K562 (cell line): ENCODE data around the gene IZUMO4. TPM values are rescaled to one million over a fixed set of nuclear protein-coding genes. Genes with fewer than 3 reads are reported as not detected.
A peak's percentile ranks its signal among the peaks of the same experiment; 100 is the strongest.

ENCODE experiments used
- BCL6 ChIP-seq: fragments of 250-450 bp; sonication (Bioruptor Pico); IDR thresholded peaks from 2 replicates; pipeline ENCODE4 v1.4.0; 2020
- BDP1 ChIP-seq: IDR thresholded peaks from 3 replicates; pipeline ENCODE4 v1.6.1; 2011; ENCODE audit not compliant: insufficient read length, insufficient read depth
- CXXC5 ChIP-seq: fragments of 250-450 bp; sonication (Bioruptor Pico); IDR thresholded peaks from 2 replicates; pipeline ENCODE4 v1.8.0; 2022; ENCODE audit warnings: inconsistent platforms, mild to moderate bottlenecking, moderate library complexity
- DPF2 ChIP-seq: fragments of 450-650 bp; IDR thresholded peaks from 2 replicates; pipeline ENCODE4 v1.6.1; 2016
- EP400 ChIP-seq: fragments of 450-650 bp; IDR thresholded peaks from 2 replicates; pipeline ENCODE4 v1.6.1; 2017; ENCODE audit warnings: antibody characterized with exemption, mild to moderate bottlenecking, moderate library complexity
- ETV5 ChIP-seq: sonication (generic); formaldehyde crosslinking; IDR thresholded peaks from 2 replicates; pipeline ENCODE4 v1.4.0; 2020; ENCODE audit warnings: low read depth, mild to moderate bottlenecking, missing genetic modification reagents
- JUND ChIP-seq, 2 experiments: IDR thresholded peaks; 2 replicates in 1 of 2; 3 replicates in 1 of 2; pipeline ENCODE4 v1.6.1; 2011; ENCODE audit warnings: borderline replicate concordance in 2 of 2, low read depth in 2 of 2, low read length in 2 of 2, improper control_type of control experiment in 1 of 2, missing biosample characterization in 1 of 2, missing genetic modification characterization in 1 of 2, missing genetic modification reagents in 1 of 2
- LARP7 ChIP-seq: fragments of 450-650 bp; IDR thresholded peaks from 2 replicates; pipeline ENCODE4 v1.6.1; 2016
- MCM5 ChIP-seq: fragments of 450-650 bp; IDR thresholded peaks from 2 replicates; pipeline ENCODE4 v1.6.1; 2016; ENCODE audit warnings: low read depth
- MEF2A ChIP-seq: IDR thresholded peaks from 2 replicates; pipeline ENCODE4 v1.6.1; 2011; ENCODE audit warnings: low read depth, mild to moderate bottlenecking, low read length, moderate library complexity; ENCODE audit not compliant: control insufficient read depth
- MNT ChIP-seq, 2 experiments: fragments of 450-650 bp; conservative IDR thresholded peaks; 2 replicates each; pipeline ENCODE4 v1.6.1; 2017; ENCODE audit warnings: mild to moderate bottlenecking in 2 of 2, moderate library complexity in 2 of 2
- NCOA2 ChIP-seq, 2 experiments: fragments of 450-650 bp; IDR thresholded peaks; 2 replicates each; pipeline ENCODE4 v1.6.1; 2018; ENCODE audit warnings: mild to moderate bottlenecking in 2 of 2, moderate library complexity in 1 of 2; ENCODE audit not compliant: partially characterized antibody in 2 of 2
- TAF1 ChIP-seq: IDR thresholded peaks from 2 replicates; pipeline ENCODE4 v1.6.1; 2011; ENCODE audit warnings: mild to moderate bottlenecking, low read length, moderate library complexity; ENCODE audit not compliant: insufficient read depth, control insufficient read depth, severe bottlenecking; ENCODE audit errors: extremely low read depth
- ZKSCAN3 ChIP-seq: fragments of 250-450 bp; sonication (Bioruptor Pico); IDR thresholded peaks from 2 replicates; pipeline ENCODE4 v1.4.0; 2020
- ZNF143 ChIP-seq: sonication (generic); formaldehyde crosslinking; IDR thresholded peaks from 2 replicates; pipeline ENCODE4 v1.9.0; 2022; ENCODE audit warnings: mild to moderate bottlenecking, missing genetic modification reagents
- ZNF232 ChIP-seq: sonication (generic); formaldehyde crosslinking; IDR thresholded peaks from 2 replicates; pipeline ENCODE4 v1.8.0; 2022; ENCODE audit warnings: mild to moderate bottlenecking, missing genetic modification reagents
- ZNF274 ChIP-seq: IDR thresholded peaks from 2 replicates; pipeline ENCODE4 v1.6.1; 2011; ENCODE audit warnings: low read depth, mild to moderate bottlenecking, low read length, moderate library complexity, borderline replicate concordance
- ZNF280B ChIP-seq: fragments of 250-450 bp; sonication (Bioruptor Pico); IDR thresholded peaks from 2 replicates; pipeline ENCODE4 v1.5.1; 2021; ENCODE audit warnings: mild to moderate bottlenecking
- polyA plus RNA-seq, 8 experiments: library from polyadenylated mRNA; depleted of rRNA in 4 of 8; stranded (reverse) in 5 of 8; unstranded in 3 of 8; fragments of >200 nt; fragmentation: Nextera tagmentation in 2 of 8; fragmentation: Illumina TruSeq in 1 of 8; extraction: Ambion mirVana in 2 of 8; extraction: Trizol in 1 of 8; gene quantifications; 2 replicates each; pipeline versions ENCODE4 v1.2.1 to v1.2.3, GENCODE V29; 2011 to 2014; ENCODE audit warnings: inconsistent platforms in 1 of 8, missing spikeins in 1 of 8
- total RNA-seq, 7 experiments: library from RNA; depleted of rRNA in 6 of 7; stranded (reverse); fragments of >200 nt in 6 of 7; fragmentation: Illumina TruSeq in 2 of 7; extraction: Trizol in 2 of 7; gene quantifications; 2 replicates each; pipeline versions ENCODE4 v1.2.1 to v1.2.3, GENCODE V29; 2011 to 2021; ENCODE audit warnings: low replicate concordance in 1 of 7
- TF ChIP-seq, protein P1 (sequence below): fragments of 450-650 bp; IDR thresholded peaks from 2 replicates; pipeline ENCODE4 v1.6.1; 2018; ENCODE audit warnings: mild to moderate bottlenecking, low read depth; ENCODE audit not compliant: partially characterized antibody
- TF ChIP-seq, protein P2 (sequence below): IDR thresholded peaks from 3 replicates; pipeline ENCODE4 v1.6.1; 2011; ENCODE audit warnings: borderline replicate concordance, mild to moderate bottlenecking; ENCODE audit not compliant: insufficient read length, insufficient read depth

The IZUMO4 gene
- total and polyA plus RNA-seq, 9 of the 15 experiments (the other 6 are each of a cell fraction or from before 2014, with no cell fraction given), result 0.07 to 3.9 (median 1.2) TPM

GRCh38 chr19:2055931-2056836, 40.5 kb upstream of the IZUMO4 start (continued):
- TF ChIP-seq ZNF274 (no peak), ZKSCAN3 (CRISPR knock-in tag) (no peak), ZNF280B (CRISPR knock-in tag) (no peak), BDP1 (no peak), MCM5 (no peak), ZNF232 (CRISPR knock-in tag) (no peak), ZNF143 (CRISPR knock-in tag) (no peak), LARP7 (0 out of 2 replicates have a peak, but pooled peaks have one; percentile 31), MEF2A (no peak), EP400 (peak; percentile 81), NCOA2 (IDR thresholded peaks at IDR 0.05; ENCODE audit: partially characterized antibody in 2 of 2) (no peak), ETV5 (peak; percentile 62; the same call in 1 of the 2 replicates), BCL6 (no peak), TAF1 (peak; percentile 56), CXXC5 (CRISPR knock-in tag) (0 out of 2 replicates have a peak, but pooled peaks have one; percentile 60), MNT (conservative IDR thresholded peaks at IDR 0.05) (no peak), DPF2 (peak; percentile 71), JUND (IDR thresholded peaks at IDR 0.05; ENCODE audit: borderline replicate concordance, low read depth, low read length) (peak; percentile 71), JUND (tag; IDR thresholded peaks at IDR 0.05; ENCODE audit: borderline replicate concordance, low read depth, low read length) (peak; percentile 27; the same call in 1 of the 3 replicates)
- TF ChIP-seq, protein P1, sequence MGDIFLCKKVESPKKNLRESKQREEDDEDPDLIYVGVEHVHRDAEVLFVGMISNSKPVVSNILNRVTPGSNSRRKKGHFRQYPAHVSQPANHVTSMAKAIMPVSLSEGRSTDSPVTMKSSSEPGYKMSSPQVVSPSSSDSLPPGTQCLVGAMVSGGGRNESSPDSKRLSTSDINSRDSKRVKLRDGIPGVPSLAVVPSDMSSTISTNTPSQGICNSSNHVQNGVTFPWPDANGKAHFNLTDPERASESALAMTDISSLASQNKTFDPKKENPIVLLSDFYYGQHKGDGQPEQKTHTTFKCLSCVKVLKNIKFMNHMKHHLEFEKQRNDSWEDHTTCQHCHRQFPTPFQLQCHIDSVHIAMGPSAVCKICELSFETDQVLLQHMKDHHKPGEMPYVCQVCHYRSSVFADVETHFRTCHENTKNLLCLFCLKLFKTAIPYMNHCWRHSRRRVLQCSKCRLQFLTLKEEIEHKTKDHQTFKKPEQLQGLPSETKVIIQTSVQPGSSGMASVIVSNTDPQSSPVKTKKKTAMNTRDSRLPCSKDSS, result no peak
- TF ChIP-seq, protein P2, sequence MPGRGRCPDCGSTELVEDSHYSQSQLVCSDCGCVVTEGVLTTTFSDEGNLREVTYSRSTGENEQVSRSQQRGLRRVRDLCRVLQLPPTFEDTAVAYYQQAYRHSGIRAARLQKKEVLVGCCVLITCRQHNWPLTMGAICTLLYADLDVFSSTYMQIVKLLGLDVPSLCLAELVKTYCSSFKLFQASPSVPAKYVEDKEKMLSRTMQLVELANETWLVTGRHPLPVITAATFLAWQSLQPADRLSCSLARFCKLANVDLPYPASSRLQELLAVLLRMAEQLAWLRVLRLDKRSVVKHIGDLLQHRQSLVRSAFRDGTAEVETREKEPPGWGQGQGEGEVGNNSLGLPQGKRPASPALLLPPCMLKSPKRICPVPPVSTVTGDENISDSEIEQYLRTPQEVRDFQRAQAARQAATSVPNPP, result no peak
